ENCODE results near the gene TGIF2.

TGIF2 gene

GRCh38 chr20:36543184-36544133 is 29.9 kb upstream of the TGIF2 start:
- no peak overlapping the region for H3K9ac ChIP-seq (ENCODE audit: low read length)
- no peaks in the 10 kb centered on the region for H3K36me3 ChIP-seq (replicated peaks; ENCODE audit: insufficient read depth, low read length)
- H3K9me2 ChIP-seq (replicated peaks; ENCODE audit: insufficient read depth, low read length) = no peaks in the 10 kb centered on the region
- H3F3A ChIP-seq (ENCODE audit: insufficient read depth, low read length) = 0 out of 2 replicates have a peak, but pooled peaks cover 3% of the 10 kb centered on the region
- H3K27me3 ChIP-seq (replicated peaks; ENCODE audit: insufficient read depth, low read length) = no peaks in the 10 kb centered on the region
- H3K27ac ChIP-seq (ENCODE audit: low read length) = no peak overlapping the region
- H3K4me2 ChIP-seq (ENCODE audit: low read depth, low read length) = no peak overlapping the region
- no peak for DNase-seq
- TF ChIP-seq EZH2 (optimal IDR thresholded peaks at IDR 0.05; ENCODE audit: low read depth, low read length) = no peak
- no peak for TF ChIP-seq CTCF (IDR thresholded peaks at IDR 0.05; ENCODE audit: low read length)
- no peak for TF ChIP-seq EZH2phosphoT487 (IDR thresholded peaks at IDR 0.05; ENCODE audit: low read length)
- H4K20me1 ChIP-seq (ENCODE audit: insufficient read depth, low read length) = no peaks in the 10 kb centered on the region
- no peaks in the 10 kb centered on the region for H3K9me3 ChIP-seq (replicated peaks; ENCODE audit: insufficient read depth, low read length)
- H3K4me1 ChIP-seq (ENCODE audit: low read length) = no peaks in the 10 kb centered on the region
- H3K79me2 ChIP-seq (ENCODE audit: low read length) = no peaks in the 10 kb centered on the region
- H3K4me3 ChIP-seq (ENCODE audit: low read length) = no peak overlapping the region
- H2AFZ ChIP-seq (ENCODE audit: low read length) = no peak overlapping the region

GRCh38 chr20:36544134-36545018 is 29.0 kb upstream of the TGIF2 start:
- no peaks in the 10 kb centered on the region for H3K79me2 ChIP-seq (ENCODE audit: low read length)
- no peak overlapping the region for H3K27ac ChIP-seq (ENCODE audit: low read length)
- no peaks in the 10 kb centered on the region for H3K9me3 ChIP-seq (replicated peaks; ENCODE audit: insufficient read depth, low read length)
- no peaks in the 10 kb centered on the region for H4K20me1 ChIP-seq (ENCODE audit: insufficient read depth, low read length)
- no peaks in the 10 kb centered on the region for H3K9me2 ChIP-seq (replicated peaks; ENCODE audit: insufficient read depth, low read length)
- no peak overlapping the region for H3K9ac ChIP-seq (ENCODE audit: low read length)
- no peaks in the 10 kb centered on the region for H3K27me3 ChIP-seq (replicated peaks; ENCODE audit: insufficient read depth, low read length)
- no peak for DNase-seq
- 0 out of 2 replicates have a peak, but pooled peaks cover 3% of the 10 kb centered on the region for H3F3A ChIP-seq (ENCODE audit: insufficient read depth, low read length)
- no peaks in the 10 kb centered on the region for H3K4me1 ChIP-seq (ENCODE audit: low read length)
- no peak overlapping the region for H3K4me3 ChIP-seq (ENCODE audit: low read length)
- H2AFZ ChIP-seq (ENCODE audit: low read length) = no peak overlapping the region
- H3K4me2 ChIP-seq (ENCODE audit: low read depth, low read length) = no peak overlapping the region
- no peaks in the 10 kb centered on the region for H3K36me3 ChIP-seq (replicated peaks; ENCODE audit: insufficient read depth, low read length)
- TF ChIP-seq EZH2 (optimal IDR thresholded peaks at IDR 0.05; ENCODE audit: low read depth, low read length) = no peak

- Histone ChIP-seq H3K9ac (ENCODE audit: low read length) (no peak overlapping the region), H4K20me1 (ENCODE audit: insufficient read depth, low read length) (no peaks in the 10 kb centered on the region), H3K4me3 (ENCODE audit: low read length) (no peak overlapping the region), H3K9me3 (replicated peaks; ENCODE audit: insufficient read depth, low read length) (no peaks in the 10 kb centered on the region), H2AFZ (ENCODE audit: low read length) (no peak overlapping the region), H3K4me1 (ENCODE audit: low read length) (no peaks in the 10 kb centered on the region), H3K27ac (ENCODE audit: low read length) (no peak overlapping the region), H3K79me2 (ENCODE audit: low read length) (no peaks in the 10 kb centered on the region), H3K27me3 (replicated peaks; ENCODE audit: insufficient read depth, low read length) (no peaks in the 10 kb centered on the region), H3K4me2 (ENCODE audit: low read depth, low read length) (no peak overlapping the region), H3K9me2 (replicated peaks; ENCODE audit: insufficient read depth, low read length) (no peaks in the 10 kb centered on the region), H3K36me3 (replicated peaks; ENCODE audit: insufficient read depth, low read length) (no peaks in the 10 kb centered on the region), H3F3A (ENCODE audit: insufficient read depth, low read length) (no peaks in the 10 kb centered on the region)
- DNase-seq = no peak
- no peak for TF ChIP-seq CTCF (IDR thresholded peaks at IDR 0.05; ENCODE audit: low read length)
- TF ChIP-seq EZH2 (optimal IDR thresholded peaks at IDR 0.05; ENCODE audit: low read depth, low read length) = no peak
Observed at GRCh38 chr20:36546111-36546736, 27.2 kb upstream of the TGIF2 start.

All from MM.1S (cell line).